ENCODE measurements around the gene PLPP1.

PLPP1 gene

GRCh38 chr5:55463613-55464012, 71.2 kb downstream of the PLPP1 start:
- TF ChIP-seq GATA2 (IDR thresholded peaks at IDR 0.05; ENCODE audit: low read depth, low read length) (no peak), GATA3 (IDR thresholded peaks at IDR 0.05; ENCODE audit: low read depth, low read length) (no peak)

- no peak for TF ChIP-seq GATA2 (IDR thresholded peaks at IDR 0.05; ENCODE audit: low read depth, low read length)
- no peak for TF ChIP-seq GATA3 (IDR thresholded peaks at IDR 0.05; ENCODE audit: low read depth, low read length)
These were observed 75.2 kb downstream of the PLPP1 start for GRCh38 chr5:55459572-55459971.

- TF ChIP-seq GATA2 (IDR thresholded peaks at IDR 0.05; ENCODE audit: low read depth, low read length): no peak
- no peak for TF ChIP-seq GATA3 (IDR thresholded peaks at IDR 0.05; ENCODE audit: low read depth, low read length)
These were observed 78.4 kb downstream of the PLPP1 start for GRCh38 chr5:55456216-55456895.

- no peak for TF ChIP-seq GATA3 (IDR thresholded peaks at IDR 0.05; ENCODE audit: low read depth, low read length)
- TF ChIP-seq GATA2 (IDR thresholded peaks at IDR 0.05; ENCODE audit: low read depth, low read length): no peak
These were observed 80.5 kb downstream of the PLPP1 start for GRCh38 chr5:55454282-55454681.

- TF ChIP-seq GATA2 (IDR thresholded peaks at IDR 0.05; ENCODE audit: low read depth, low read length): no peak
- TF ChIP-seq GATA3 (IDR thresholded peaks at IDR 0.05; ENCODE audit: low read depth, low read length): no peak
These were observed 81.6 kb downstream of the PLPP1 start for GRCh38 chr5:55453211-55453610.

GRCh38 chr5:55451976-55452375, 82.8 kb downstream of the PLPP1 start:
- TF ChIP-seq GATA3 (IDR thresholded peaks at IDR 0.05; ENCODE audit: low read depth, low read length) (no peak), GATA2 (IDR thresholded peaks at IDR 0.05; ENCODE audit: low read depth, low read length) (no peak)

GRCh38 chr5:55450050-55450765, 84.6 kb downstream of the PLPP1 start:
- TF ChIP-seq GATA3 (IDR thresholded peaks at IDR 0.05; ENCODE audit: low read depth, low read length) (no peak), GATA2 (IDR thresholded peaks at IDR 0.05; ENCODE audit: low read depth, low read length) (no peak)

- no peak for TF ChIP-seq GATA3 (IDR thresholded peaks at IDR 0.05; ENCODE audit: low read depth, low read length)
- no peak for TF ChIP-seq GATA2 (IDR thresholded peaks at IDR 0.05; ENCODE audit: low read depth, low read length)
These were observed 88.0 kb downstream of the PLPP1 start for GRCh38 chr5:55446640-55447351.

- TF ChIP-seq GATA3 (IDR thresholded peaks at IDR 0.05; ENCODE audit: low read depth, low read length) (no peak), GATA2 (IDR thresholded peaks at IDR 0.05; ENCODE audit: low read depth, low read length) (no peak)
These were observed 89.0 kb downstream of the PLPP1 start for GRCh38 chr5:55445791-55446190.

GRCh38 chr5:55441954-55442353, 92.8 kb downstream of the PLPP1 start:
- TF ChIP-seq GATA3 (IDR thresholded peaks at IDR 0.05; ENCODE audit: low read depth, low read length) (no peak), GATA2 (IDR thresholded peaks at IDR 0.05; ENCODE audit: low read depth, low read length) (no peak)

GRCh38 chr5:55441107-55441771, 93.5 kb downstream of the PLPP1 start:
- no peak for TF ChIP-seq GATA3 (IDR thresholded peaks at IDR 0.05; ENCODE audit: low read depth, low read length)
- TF ChIP-seq GATA2 (IDR thresholded peaks at IDR 0.05; ENCODE audit: low read depth, low read length): no peak

GRCh38 chr5:55440188-55440646, 94.5 kb downstream of the PLPP1 start:
- TF ChIP-seq GATA3 (IDR thresholded peaks at IDR 0.05; ENCODE audit: low read depth, low read length): no peak
- TF ChIP-seq GATA2 (IDR thresholded peaks at IDR 0.05; ENCODE audit: low read depth, low read length): no peak

GRCh38 chr5:55438998-55439397, 95.8 kb downstream of the PLPP1 start:
- no peak for TF ChIP-seq GATA2 (IDR thresholded peaks at IDR 0.05; ENCODE audit: low read depth, low read length)
- TF ChIP-seq GATA3 (IDR thresholded peaks at IDR 0.05; ENCODE audit: low read depth, low read length): no peak

GRCh38 chr5:55437859-55438206, 96.9 kb downstream of the PLPP1 start:
- TF ChIP-seq GATA3 (IDR thresholded peaks at IDR 0.05; ENCODE audit: low read depth, low read length): no peak
- TF ChIP-seq GATA2 (IDR thresholded peaks at IDR 0.05; ENCODE audit: low read depth, low read length): no peak

Data from SH-SY5Y (cell line).